H9 (cell line): Measurements from ENCODE around the gene ARHGAP40. TPM values are rescaled to one million over a fixed set of nuclear protein-coding genes. Genes with fewer than 3 reads are reported as not detected.

Experiments
- DNase-seq: peaks from one replicate; pipeline ENCODE4 v3.0.0-alpha.2; 2017
- H2AFZ ChIP-seq: one replicate; pipeline ENCODE4 v1.6.1; 2013; ENCODE audit warnings: mild to moderate bottlenecking, low read length, control low read depth, moderate library complexity
- H2AK5ac ChIP-seq: 2 replicates; pipeline ENCODE4 v1.6.1; 2013; ENCODE audit warnings: low read length, control low read depth, mixed read lengths; ENCODE audit not compliant: insufficient read length
- H2BK120ac ChIP-seq: one replicate; pipeline ENCODE4 v1.6.1; 2013; ENCODE audit warnings: low read depth, mild to moderate bottlenecking, low read length, control low read depth, inconsistent platforms; ENCODE audit not compliant: poor library complexity, severe bottlenecking
- H2BK12ac ChIP-seq: 2 replicates; pipeline ENCODE4 v1.6.1; 2013; ENCODE audit warnings: low read length, control low read depth, mixed read lengths, low read depth; ENCODE audit not compliant: insufficient read length
- H2BK15ac ChIP-seq: 2 replicates; pipeline ENCODE4 v1.6.1; 2013; ENCODE audit warnings: low read depth, low read length, control low read depth
- H2BK20ac ChIP-seq: one replicate; pipeline ENCODE4 v1.6.1; 2013; ENCODE audit warnings: low read depth, mild to moderate bottlenecking, low read length, control low read depth, inconsistent platforms; ENCODE audit not compliant: poor library complexity, severe bottlenecking
- H2BK5ac ChIP-seq: 2 replicates; pipeline ENCODE4 v1.6.1; 2013; ENCODE audit warnings: low read length, control low read depth, mixed read lengths; ENCODE audit not compliant: insufficient read length
- H3K14ac ChIP-seq: 2 replicates; pipeline ENCODE4 v1.6.1; 2013; ENCODE audit warnings: low read length, control low read depth; ENCODE audit not compliant: insufficient read depth
- H3K18ac ChIP-seq: 2 replicates; pipeline ENCODE4 v1.6.1; 2013; ENCODE audit warnings: low read depth, mild to moderate bottlenecking, mixed read lengths, low read length, control low read depth; ENCODE audit not compliant: insufficient read length
- H3K23ac ChIP-seq: 2 replicates; pipeline ENCODE4 v1.6.1; 2013; ENCODE audit warnings: low read length, control low read depth, mixed read lengths, low read depth; ENCODE audit not compliant: insufficient read length
- H3K23me2 ChIP-seq: 2 replicates; pipeline ENCODE4 v1.6.1; 2013; ENCODE audit warnings: low read depth, mild to moderate bottlenecking, mixed read lengths, low read length, control low read depth; ENCODE audit not compliant: insufficient read length, poor library complexity, severe bottlenecking
- H3K27ac ChIP-seq: 2 replicates; pipeline ENCODE4 v1.5.1; 2013; ENCODE audit warnings: low read length, control low read depth, mixed read lengths, low read depth; ENCODE audit not compliant: insufficient read length
- H3K27me3 ChIP-seq: 2 replicates; pipeline ENCODE4 v1.6.1; 2013; ENCODE audit warnings: low read length, control low read depth, inconsistent platforms; ENCODE audit not compliant: insufficient read depth
- H3K4ac ChIP-seq: 2 replicates; pipeline ENCODE4 v1.6.1; 2013; ENCODE audit warnings: low read depth, mild to moderate bottlenecking, control low read depth, inconsistent platforms, low read length, moderate library complexity
- H3K4me1 ChIP-seq: 2 replicates; pipeline ENCODE4 v1.6.1; 2013; ENCODE audit warnings: low read length, control low read depth, inconsistent platforms; ENCODE audit not compliant: insufficient read depth
- H3K4me2 ChIP-seq: 2 replicates; pipeline ENCODE4 v1.6.1; 2013; ENCODE audit warnings: low read length, control low read depth, mixed read lengths; ENCODE audit not compliant: insufficient read length, insufficient read depth
- H3K56ac ChIP-seq: 2 replicates; pipeline ENCODE4 v1.6.1; 2013; ENCODE audit warnings: low read depth, mild to moderate bottlenecking, mixed read lengths, low read length, control low read depth; ENCODE audit not compliant: insufficient read length
- H3K79me1 ChIP-seq: 2 replicates; pipeline ENCODE4 v1.6.1; 2013; ENCODE audit warnings: low read depth, mild to moderate bottlenecking, moderate library complexity, low read length, control low read depth, inconsistent platforms; ENCODE audit not compliant: insufficient read depth, poor library complexity, severe bottlenecking
- H3K79me2 ChIP-seq: 2 replicates; pipeline ENCODE4 v1.6.1; 2013; ENCODE audit warnings: low read length, control low read depth, inconsistent platforms; ENCODE audit not compliant: insufficient read depth
- H3K9ac ChIP-seq: 2 replicates; pipeline ENCODE4 v1.6.1; 2013; ENCODE audit warnings: low read length, control low read depth, mixed read lengths; ENCODE audit not compliant: insufficient read length; ENCODE audit errors: extremely low read depth
- H3K9me3 ChIP-seq: one replicate; pipeline ENCODE4 v1.6.1; 2013; ENCODE audit warnings: low read depth, low read length, inconsistent platforms; ENCODE audit not compliant: control insufficient read depth
- H3T11ph ChIP-seq: one replicate; pipeline ENCODE4 v1.6.1; 2013; ENCODE audit warnings: mild to moderate bottlenecking, low read length, control low read depth, inconsistent platforms
- H4K20me1 ChIP-seq: one replicate; pipeline ENCODE4 v1.6.1; 2013; ENCODE audit not compliant: control insufficient read depth, insufficient read length, insufficient read depth
- H4K5ac ChIP-seq: 2 replicates; pipeline ENCODE4 v1.6.1; 2013; ENCODE audit warnings: low read depth, mild to moderate bottlenecking, mixed read lengths, low read length, control low read depth; ENCODE audit not compliant: insufficient read length
- H4K8ac ChIP-seq: replicated peaks from 2 replicates; pipeline ENCODE4 v1.6.1; 2013; ENCODE audit warnings: low read length, control low read depth, mixed read lengths, low read depth; ENCODE audit not compliant: insufficient read length
- H4K91ac ChIP-seq: 2 replicates; pipeline ENCODE4 v1.6.1; 2013; ENCODE audit warnings: low read depth, mild to moderate bottlenecking, moderate library complexity, mixed read lengths, low read length, control low read depth; ENCODE audit not compliant: insufficient read length
- H3K27ac Mint-ChIP-seq, 3 experiments: 2 replicates in 2 of 3; 3 replicates in 1 of 3; pipeline ENCODE4 v1.8.0; 2020 to 2021; ENCODE audit warnings: mixed read lengths in 3 of 3, mild to moderate bottlenecking in 1 of 3, moderate library complexity in 1 of 3
- H3K27me3 Mint-ChIP-seq: 2 replicates; pipeline ENCODE4 v1.8.0; 2021; ENCODE audit warnings: low read depth, mild to moderate bottlenecking, moderate library complexity, mixed read lengths
- H3K36me3 Mint-ChIP-seq, 3 experiments: 2 replicates in 2 of 3; 3 replicates in 1 of 3; pipeline ENCODE4 v1.8.0; 2020 to 2021; ENCODE audit warnings: low read depth in 3 of 3, mixed read lengths in 3 of 3; ENCODE audit not compliant: insufficient read depth in 1 of 3
- H3K4me1 Mint-ChIP-seq, 2 experiments: 2 replicates each; pipeline ENCODE4 v1.8.0; 2020; ENCODE audit warnings: mixed read lengths in 2 of 2
- H3K4me3 Mint-ChIP-seq, 2 experiments: 2 replicates in 1 of 2; 3 replicates in 1 of 2; pipeline ENCODE4 v1.8.0; 2020 to 2021; ENCODE audit warnings: mild to moderate bottlenecking in 2 of 2, mixed read lengths in 2 of 2, moderate library complexity in 1 of 2
- H3K9me3 Mint-ChIP-seq, 2 experiments: 2 replicates in 1 of 2; 3 replicates in 1 of 2; pipeline ENCODE4 v1.8.0; 2020; ENCODE audit warnings: mild to moderate bottlenecking in 2 of 2, mixed read lengths in 2 of 2, moderate library complexity in 1 of 2
- WGBS: extraction: QIAGEN DNeasy Blood & Tissue Kit; methylation state at CpG from one replicate; pipeline ENCODE4 v1.1.7; 2013; ENCODE audit warnings: missing lambda C conversion rate, low lambda C conversion rate, mixed read lengths; ENCODE audit not compliant: insufficient read length; ENCODE audit errors: extremely low coverage; 5-methylcytosine and 5-hydroxymethylcytosine counted together
- total RNA-seq: library from RNA; stranded (reverse); gene quantifications from 2 replicates; pipeline ENCODE4 v1.2.1, GENCODE V29; 2021
- TF ChIP-seq, protein P1 (sequence below): fragments of 200-600 bp; sonication (generic); conservative IDR thresholded peaks from 3 replicates; pipeline ENCODE4 v1.8.0; 2021; ENCODE audit warnings: antibody characterized with exemption, mild to moderate bottlenecking

ARHGAP40 gene
- total RNA-seq, 1 experiment from 2014 or later = 0.17 TPM

- Histone ChIP-seq H3K14ac (no peak overlapping the region), H3K27ac (no peak overlapping the region), H3T11ph (no peak overlapping the region), H3K4ac (no peak overlapping the region), H4K20me1 (no peaks in the 10 kb centered on the region), H3K18ac (no peak overlapping the region), H4K5ac (no peak overlapping the region), H3K23me2 (no peaks in the 10 kb centered on the region), H3K56ac (no peak overlapping the region), H2BK12ac (no peak overlapping the region), H3K9ac (no peak overlapping the region), H2BK120ac (no peak overlapping the region), H3K27me3 (no peaks in the 10 kb centered on the region), H2AK5ac (no peak overlapping the region), H2BK15ac (no peak overlapping the region), H2BK20ac (no peak overlapping the region), H3K4me2 (no peak overlapping the region), H3K4me1 (no peaks in the 10 kb centered on the region), H3K23ac (no peak overlapping the region), H4K91ac (no peak overlapping the region), H4K8ac (no peak overlapping the region), H3K9me3 (no peaks in the 10 kb centered on the region), H2AFZ (no peak overlapping the region), H2BK5ac (no peak overlapping the region), H3K79me1 (no peaks in the 10 kb centered on the region), H3K79me2 (no peaks in the 10 kb centered on the region)
- TF ChIP-seq, protein P1, sequence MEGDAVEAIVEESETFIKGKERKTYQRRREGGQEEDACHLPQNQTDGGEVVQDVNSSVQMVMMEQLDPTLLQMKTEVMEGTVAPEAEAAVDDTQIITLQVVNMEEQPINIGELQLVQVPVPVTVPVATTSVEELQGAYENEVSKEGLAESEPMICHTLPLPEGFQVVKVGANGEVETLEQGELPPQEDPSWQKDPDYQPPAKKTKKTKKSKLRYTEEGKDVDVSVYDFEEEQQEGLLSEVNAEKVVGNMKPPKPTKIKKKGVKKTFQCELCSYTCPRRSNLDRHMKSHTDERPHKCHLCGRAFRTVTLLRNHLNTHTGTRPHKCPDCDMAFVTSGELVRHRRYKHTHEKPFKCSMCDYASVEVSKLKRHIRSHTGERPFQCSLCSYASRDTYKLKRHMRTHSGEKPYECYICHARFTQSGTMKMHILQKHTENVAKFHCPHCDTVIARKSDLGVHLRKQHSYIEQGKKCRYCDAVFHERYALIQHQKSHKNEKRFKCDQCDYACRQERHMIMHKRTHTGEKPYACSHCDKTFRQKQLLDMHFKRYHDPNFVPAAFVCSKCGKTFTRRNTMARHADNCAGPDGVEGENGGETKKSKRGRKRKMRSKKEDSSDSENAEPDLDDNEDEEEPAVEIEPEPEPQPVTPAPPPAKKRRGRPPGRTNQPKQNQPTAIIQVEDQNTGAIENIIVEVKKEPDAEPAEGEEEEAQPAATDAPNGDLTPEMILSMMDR = no peak
- no peak for DNase-seq
- no peaks in the 10 kb centered on the region for H3K9me3 Mint-ChIP-seq
- no CpG with 5 or more reads among the region's 7 CpGs for WGBS
- H3K27me3 Mint-ChIP-seq = peaks cover 1% of the 10 kb centered on the region; the same call in 1 of the 2 replicates
- no peak overlapping the region; a peak in 1 of 5 replicates for H3K4me3 Mint-ChIP-seq
- no peaks in the 10 kb centered on the region for H3K36me3 Mint-ChIP-seq
- peaks cover 18 to 23% of the 10 kb centered on the region in 2 experiments for H3K4me1 Mint-ChIP-seq
- H3K27ac Mint-ChIP-seq = no peak overlapping the region
These were observed 17.4 kb upstream of the ARHGAP40 start for GRCh38 chr20:38584099-38584763.
